A549 treated with AZD9567 at 1 μM for 4 hours (cell line): Measurements from ENCODE around the gene STIM1. TPM values are rescaled to one million over a fixed set of nuclear protein-coding genes. Genes with fewer than 3 reads are reported as not detected.

Experiments used
- total RNA-seq: library from RNA; stranded (reverse); fragments of 200-300 nt; extraction: Qiagen RNA extraction; gene quantifications from 5 replicates; pipeline ENCODE4 v1.2.3, GENCODE V29; 2022; ENCODE audit not compliant: insufficient read depth

The STIM1 gene
- 24.8 to 31.6 TPM (median 26.1 TPM) in 5 replicates for total RNA-seq

DNA sequence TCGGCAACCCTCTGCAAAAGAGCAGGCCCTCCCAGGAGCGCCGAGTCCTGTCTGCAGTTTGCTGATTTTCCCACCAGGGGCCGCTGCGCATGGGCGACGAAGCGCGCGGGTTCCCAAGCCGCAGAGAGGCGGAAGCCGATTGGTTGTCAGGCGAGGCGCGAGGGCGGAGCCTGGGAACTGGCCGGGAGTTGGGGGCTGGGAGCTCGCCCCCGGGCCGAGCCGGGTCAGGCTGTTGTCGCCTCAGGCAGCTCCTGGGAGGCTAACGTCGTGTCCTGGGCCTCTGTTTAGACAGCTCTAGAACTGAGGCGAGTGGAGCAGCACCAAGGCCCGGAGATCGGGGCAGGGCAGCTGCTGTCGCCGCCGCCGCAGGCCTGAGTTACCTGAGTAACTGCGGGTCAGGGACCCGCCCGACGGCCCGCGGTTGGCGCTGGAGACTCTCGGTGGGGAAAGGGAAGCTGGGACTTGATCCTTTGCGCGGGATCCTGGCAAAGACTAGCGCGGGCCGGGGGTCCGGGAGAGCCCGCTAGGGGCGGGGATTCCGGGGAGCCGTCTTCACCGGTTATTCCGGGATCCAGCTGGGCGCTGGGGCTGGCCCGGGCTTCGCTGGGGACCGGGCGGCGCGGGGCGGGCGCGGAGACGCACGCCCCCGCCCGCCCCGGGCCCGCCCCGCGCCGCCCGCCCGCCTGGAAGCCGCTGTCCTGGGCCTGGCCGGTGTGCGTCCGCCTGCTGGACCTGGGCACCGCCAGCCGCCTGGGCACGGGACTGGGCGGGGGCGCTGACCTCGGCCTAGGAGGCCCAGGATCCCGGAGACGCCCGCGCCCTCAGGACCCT lies at the start of gene STIM1:
STIM1 (plus strand) TSS at position 688 of the 831 bp plus-strand sequence. CDS start 607 bp downstream, outside the sequence.

DNA sequence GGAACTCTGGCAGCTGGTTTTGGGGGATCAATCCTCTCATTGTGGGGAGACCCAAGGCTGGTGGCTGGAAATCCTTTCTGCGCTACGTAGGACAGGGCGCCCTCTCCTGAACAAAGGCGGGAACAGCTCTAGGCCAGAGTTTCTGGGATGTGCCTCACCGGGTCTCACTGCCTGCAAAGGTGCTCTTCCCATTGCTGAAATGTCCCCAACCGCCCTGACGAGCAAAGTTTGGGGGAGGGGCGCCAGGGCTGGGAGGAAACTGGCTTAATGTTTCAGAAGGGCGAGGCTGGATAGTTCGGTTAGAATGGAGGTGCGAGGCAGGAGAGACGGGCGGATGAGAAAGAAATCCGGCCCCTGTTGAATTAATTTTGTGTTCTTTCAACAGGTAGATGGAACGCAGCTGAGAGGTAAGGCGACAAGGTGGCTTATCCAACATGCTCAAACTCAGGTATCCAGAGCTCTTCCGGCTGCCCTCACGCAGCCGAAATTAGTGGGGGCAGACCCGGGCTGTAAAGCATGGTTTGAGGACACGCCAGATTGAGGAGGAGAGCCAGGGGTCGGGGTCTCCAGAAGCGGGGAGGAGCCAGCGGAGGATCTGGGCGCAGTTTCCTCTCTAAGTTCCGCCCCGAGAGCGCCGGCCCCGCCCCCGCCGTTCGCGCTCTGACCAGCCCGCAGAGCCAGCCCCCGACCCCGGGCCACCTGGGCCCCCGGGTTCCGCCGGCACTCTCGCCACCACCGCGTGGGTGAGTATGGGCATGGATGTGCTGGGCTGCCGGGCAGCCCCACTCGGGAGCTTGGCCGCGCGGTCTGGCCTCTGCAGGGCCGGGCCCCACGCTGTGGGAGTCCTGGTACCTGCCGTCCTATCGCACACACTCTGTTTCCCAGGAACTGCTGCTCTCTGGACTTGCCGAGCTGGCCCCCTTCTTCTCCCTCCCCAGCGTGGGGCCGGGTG lies 47.3 kb upstream of the STIM1 start, which contains the start of gene PGAP2:
PGAP2 (plus strand) TSS at position 652 of the 952 bp plus-strand sequence. CDS start 2,700 bp downstream, outside the sequence.

DNA sequence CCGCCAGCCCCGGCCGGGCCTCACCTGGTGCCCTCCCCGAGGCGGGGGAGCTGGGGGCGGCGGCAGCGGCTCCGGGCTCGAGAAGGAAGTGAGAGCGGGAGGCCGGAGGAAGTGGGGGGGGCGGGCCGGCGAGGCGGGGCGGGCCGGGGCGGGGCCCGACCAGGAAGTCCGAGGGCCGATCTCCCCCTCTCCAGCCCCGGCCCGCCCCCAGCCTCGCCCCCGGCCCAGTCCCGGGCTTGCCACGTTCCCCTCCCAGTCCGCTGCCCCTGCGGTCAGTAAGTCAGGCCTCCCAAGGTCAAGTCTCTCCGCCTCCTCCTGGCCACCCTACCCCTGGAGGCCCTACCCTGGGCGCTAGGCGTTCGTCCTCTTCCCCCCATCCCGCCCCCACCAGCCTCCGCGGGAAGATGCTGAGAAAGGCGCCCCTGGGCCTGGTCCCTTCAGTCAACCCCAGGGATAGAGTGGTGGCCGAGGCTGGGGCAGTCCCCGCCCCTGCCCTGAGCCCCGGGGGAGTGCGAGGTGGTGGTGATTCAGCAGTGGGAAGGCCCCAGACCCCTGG lies 14.5 kb upstream of the STIM1 start, which contains the start of gene RHOG:
RHOG (minus strand) TSS at position 90 of the 556 bp plus-strand sequence. CDS start 12,821 bp downstream, outside the sequence.

DNA sequence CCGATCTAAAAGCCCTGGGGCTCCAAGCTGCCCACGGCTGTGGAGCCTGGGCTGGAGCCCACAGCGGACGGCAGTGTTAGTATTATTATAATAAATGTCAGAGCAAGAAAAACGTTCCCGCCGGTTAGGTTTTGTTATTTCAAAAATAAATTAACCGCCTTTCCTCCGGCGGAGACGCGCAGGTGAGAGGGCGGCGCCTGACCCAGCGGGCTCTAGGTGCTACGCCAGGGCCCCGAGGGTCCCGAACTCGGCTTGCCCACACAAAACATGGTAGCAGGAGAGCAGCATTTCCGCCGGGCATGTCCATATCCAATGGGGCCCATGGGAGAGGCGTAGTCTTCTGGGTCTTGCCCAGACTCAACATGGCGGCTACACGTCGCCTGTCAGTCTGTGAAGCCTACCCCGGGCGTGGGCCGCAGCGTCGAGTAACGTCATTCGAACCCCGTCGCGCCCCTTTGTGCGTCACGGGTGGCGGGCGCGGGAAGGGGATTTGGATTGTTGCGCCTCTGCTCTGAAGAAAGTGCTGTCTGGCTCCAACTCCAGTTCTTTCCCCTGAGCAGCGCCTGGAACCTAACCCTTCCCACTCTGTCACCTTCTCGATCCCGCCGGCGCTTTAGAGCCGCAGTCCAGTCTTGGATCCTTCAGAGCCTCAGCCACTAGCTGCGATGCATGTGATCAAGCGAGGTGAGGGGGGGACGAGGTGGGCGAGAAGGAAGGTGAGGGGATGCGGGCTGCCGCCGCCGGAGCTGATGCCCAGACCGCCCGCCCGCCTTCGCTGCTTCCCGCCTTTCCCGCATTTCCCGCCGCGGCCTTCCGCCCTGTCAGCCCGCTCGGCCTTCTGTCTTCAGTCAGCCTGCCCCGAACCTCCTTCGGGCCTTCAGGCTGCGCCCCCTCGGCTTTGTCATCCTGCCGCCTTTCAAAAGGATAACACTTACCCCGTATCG lies 239.2 kb downstream of the STIM1 start, which contains the start of gene RRM1:
RRM1 (plus strand) TSS at position 452 of the 944 bp plus-strand sequence; CDS start at position 666, 214 bp downstream.

Other genes with a start within 250 kb of the STIM1 start
- 0.23 to 0.31 TPM (median 0.28 TPM) in 4 of 5 replicates, not detected in the other for gene ART5, start 213.7 kb upstream of the STIM1 start, total RNA-seq
- not detected in 5 replicates for gene ART1, start 210.5 kb upstream of the STIM1 start, total RNA-seq
- gene CHRNA10, start 184.3 kb upstream of the STIM1 start, total RNA-seq, result 1.2 to 2.1 TPM (median 1.4 TPM) in 4 of 5 replicates, not detected in the other
- gene NUP98, start 58.1 kb upstream of the STIM1 start, total RNA-seq, result 60.8 to 67.1 TPM (median 63.3 TPM) in 5 replicates
- 16.4 to 23.4 TPM (median 19.5 TPM) in 5 replicates for gene PGAP2, start 47.1 kb upstream of the STIM1 start, total RNA-seq
- gene RHOG, start 14.7 kb upstream of the STIM1 start, total RNA-seq, result 107 to 119 TPM (median 117 TPM) in 5 replicates
- gene RRM1, start 239.1 kb downstream of the STIM1 start, total RNA-seq, result 71.9 to 83.3 TPM (median 79.5 TPM) in 5 replicates